HG02970 (cell line): ENCODE data around the gene ROPN1L.
"Not testable (repeated sequence)": the region's sequence is repeated elsewhere in the genome, so short reads cannot be mapped to it uniquely, and the experiment has no call there.

Source experiments
- ATAC-seq: cut with Tn5 transposase; IDR thresholded peaks from one replicate; pipeline ENCODE4 v1.9.1; 2021; ENCODE audit warnings: mild to moderate bottlenecking, moderate library complexity, moderate number of reproducible peaks; ENCODE audit not compliant: unreplicated experiment, low FRiP score

ROPN1L gene

GRCh38 chr5:10497554-10497953 lies 55.9 kb downstream of the ROPN1L start:
- no peak for ATAC-seq

- ATAC-seq, result no peak
Observed at GRCh38 chr5:10498350-10498749, 56.7 kb downstream of the ROPN1L start.

- no peak for ATAC-seq
Observed at GRCh38 chr5:10499066-10499465, 57.4 kb downstream of the ROPN1L start.

GRCh38 chr5:10499776-10500175 lies 58.1 kb downstream of the ROPN1L start:
- ATAC-seq, result no peak

GRCh38 chr5:10500669-10501068 lies 59.0 kb downstream of the ROPN1L start:
- no peak for ATAC-seq

- ATAC-seq, result no peak
Observed at GRCh38 chr5:10501554-10502075, 59.9 kb downstream of the ROPN1L start.

GRCh38 chr5:10502130-10502529 lies 60.5 kb downstream of the ROPN1L start:
- ATAC-seq, result no peak

- ATAC-seq, result no peak
Observed at GRCh38 chr5:10502578-10502977, 60.9 kb downstream of the ROPN1L start.

GRCh38 chr5:10503321-10503720 lies 61.6 kb downstream of the ROPN1L start:
- ATAC-seq, result no peak

GRCh38 chr5:10503997-10504793 lies 62.5 kb downstream of the ROPN1L start:
- ATAC-seq, result no peak

GRCh38 chr5:10505517-10506095 lies 63.9 kb downstream of the ROPN1L start:
- no peak for ATAC-seq

GRCh38 chr5:10506535-10506934 lies 64.9 kb downstream of the ROPN1L start:
- no peak for ATAC-seq

- no peak for ATAC-seq
Observed at GRCh38 chr5:10507575-10508096, 66.0 kb downstream of the ROPN1L start.

GRCh38 chr5:10509575-10509974 lies 67.9 kb downstream of the ROPN1L start:
- ATAC-seq, result no peak

- no peak for ATAC-seq
Observed at GRCh38 chr5:10511741-10512640, 70.3 kb downstream of the ROPN1L start.

- ATAC-seq, result no peak
Observed at GRCh38 chr5:10513501-10514442, 72.1 kb downstream of the ROPN1L start.

GRCh38 chr5:10514572-10514971 lies 72.9 kb downstream of the ROPN1L start:
- not testable (repeated sequence) for ATAC-seq
